ENCODE data around the gene EVI2B.
"Not testable (repeated sequence)": the region's sequence is repeated elsewhere in the genome, so short reads cannot be mapped to it uniquely, and the experiment has no call there.

EVI2B gene

GRCh38 chr17:31289790-31290189 lies 24.1 kb downstream of the EVI2B start:
- no peak for FAIRE-seq
- DNase-seq (ENCODE audit: insufficient read length), result no peak
- TF ChIP-seq POLR2A (IDR thresholded peaks at IDR 0.05; ENCODE audit: low read depth, low read length), result no peak
- TF ChIP-seq POLR2AphosphoS5 (IDR thresholded peaks at IDR 0.05; ENCODE audit: low read depth, low read length), result no peak
- no peak for TF ChIP-seq TAF1 (IDR thresholded peaks at IDR 0.05; ENCODE audit: borderline replicate concordance, low read depth, low read length)

DNA sequence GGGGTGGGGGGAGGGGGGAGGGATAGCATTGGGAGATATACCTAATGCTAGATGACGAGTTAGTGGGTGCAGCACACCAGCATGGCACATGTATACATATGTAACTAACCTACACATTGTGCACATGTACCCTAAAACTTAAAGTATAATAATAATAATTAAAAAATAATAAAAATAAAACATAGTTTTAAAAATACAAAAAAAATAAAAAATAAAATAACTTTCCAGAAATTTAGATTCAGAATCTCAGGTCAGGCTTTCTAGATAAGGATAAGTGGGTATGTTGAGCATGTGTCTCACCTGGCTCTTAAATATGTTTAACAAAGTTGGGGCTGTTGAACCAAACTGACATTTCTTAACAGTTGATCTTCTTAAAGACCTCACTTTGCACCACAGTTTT lies 25.9 kb downstream of the EVI2B start:
- not testable (repeated sequence) for DNase-seq (ENCODE audit: insufficient read length); FAIRE-seq

DNA sequence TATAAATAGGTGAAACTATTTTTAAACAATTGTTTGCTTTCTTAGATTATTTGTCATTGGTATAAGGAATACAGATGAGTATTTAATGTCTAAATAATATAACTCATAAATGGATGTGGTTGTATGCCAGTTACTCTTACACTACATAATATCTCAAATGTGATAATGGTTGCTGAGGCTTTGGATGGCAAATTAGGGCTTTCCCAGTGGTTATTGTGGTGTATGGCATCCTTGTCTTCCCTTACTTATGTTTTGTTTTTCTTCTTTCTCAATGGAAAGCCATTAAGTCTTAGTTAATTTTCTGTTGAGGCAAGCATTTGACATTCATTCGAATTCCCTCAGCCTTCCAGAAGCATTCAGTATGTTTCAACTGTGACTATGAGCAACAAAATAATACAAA lies 27.3 kb downstream of the EVI2B start:
- FAIRE-seq (no peak), DNase-seq (ENCODE audit: insufficient read length) (no peak)
- no peak for TF ChIP-seq TAF1 (IDR thresholded peaks at IDR 0.05; ENCODE audit: borderline replicate concordance, low read depth, low read length)
- no peak for TF ChIP-seq POLR2A (IDR thresholded peaks at IDR 0.05; ENCODE audit: low read depth, low read length)
- no peak for TF ChIP-seq POLR2AphosphoS5 (IDR thresholded peaks at IDR 0.05; ENCODE audit: low read depth, low read length)

GRCh38 chr17:31283841-31284240 lies 30.0 kb downstream of the EVI2B start:
- FAIRE-seq (no peak), DNase-seq (ENCODE audit: insufficient read length) (no peak)
- TF ChIP-seq TAF1 (IDR thresholded peaks at IDR 0.05; ENCODE audit: borderline replicate concordance, low read depth, low read length), result no peak
- no peak for TF ChIP-seq POLR2AphosphoS5 (IDR thresholded peaks at IDR 0.05; ENCODE audit: low read depth, low read length)
- TF ChIP-seq POLR2A (IDR thresholded peaks at IDR 0.05; ENCODE audit: low read depth, low read length), result no peak

GRCh38 chr17:31281061-31281460 lies 32.8 kb downstream of the EVI2B start:
- FAIRE-seq, result no peak
- TF ChIP-seq TAF1 (IDR thresholded peaks at IDR 0.05; ENCODE audit: borderline replicate concordance, low read depth, low read length) (no peak), POLR2AphosphoS5 (IDR thresholded peaks at IDR 0.05; ENCODE audit: low read depth, low read length) (no peak), POLR2A (IDR thresholded peaks at IDR 0.05; ENCODE audit: low read depth, low read length) (no peak)
- DNase-seq (ENCODE audit: insufficient read length), result no peak

DNA sequence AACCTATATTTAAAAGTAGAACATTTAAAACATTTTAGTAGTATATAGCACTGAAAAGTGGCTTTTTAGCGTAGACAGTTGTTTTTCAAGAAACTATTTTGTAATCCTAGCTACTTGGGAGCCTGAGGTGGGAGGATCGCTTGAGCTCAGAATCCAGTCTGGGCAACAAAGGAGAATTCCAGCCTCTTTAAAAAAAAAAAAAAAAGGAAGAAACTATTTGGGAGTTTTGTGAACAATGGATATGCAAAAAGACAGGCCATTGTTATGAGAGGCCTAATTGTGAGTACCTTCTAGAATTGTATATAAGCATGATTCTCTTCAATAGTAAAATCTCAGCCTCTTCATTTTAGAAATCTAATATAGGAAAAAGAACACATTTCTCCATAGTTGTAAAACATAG lies 34.5 kb downstream of the EVI2B start:
- no peak for DNase-seq (ENCODE audit: insufficient read length)
- TF ChIP-seq POLR2A (IDR thresholded peaks at IDR 0.05; ENCODE audit: low read depth, low read length), result no peak
- FAIRE-seq, result no peak

GRCh38 chr17:31275116-31275515 lies 38.7 kb downstream of the EVI2B start:
- TF ChIP-seq POLR2AphosphoS5 (IDR thresholded peaks at IDR 0.05; ENCODE audit: low read depth, low read length) (no peak), POLR2A (IDR thresholded peaks at IDR 0.05; ENCODE audit: low read depth, low read length) (no peak), TAF1 (IDR thresholded peaks at IDR 0.05; ENCODE audit: borderline replicate concordance, low read depth, low read length) (no peak)
- FAIRE-seq, result no peak
- DNase-seq (ENCODE audit: insufficient read length), result no peak

DNA sequence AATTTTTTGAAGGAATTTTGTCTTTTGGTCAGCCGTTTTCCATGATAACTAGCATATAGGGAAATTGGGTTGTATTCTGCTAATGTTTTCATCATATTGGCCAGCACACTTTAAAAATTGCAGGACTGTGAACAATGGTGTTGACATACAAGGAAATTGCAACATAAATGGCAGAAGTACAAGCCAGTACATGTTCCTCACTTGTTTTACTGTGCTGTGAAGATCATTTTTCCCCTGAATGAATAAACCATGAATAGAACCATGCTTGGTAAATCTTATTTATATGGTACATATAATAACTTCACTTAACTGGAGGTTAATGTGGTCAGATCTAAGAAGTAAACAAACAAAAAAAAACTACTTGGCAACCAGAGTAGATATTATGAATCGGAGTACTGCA lies 39.6 kb downstream of the EVI2B start:
- no peak for TF ChIP-seq POLR2AphosphoS5 (IDR thresholded peaks at IDR 0.05; ENCODE audit: low read depth, low read length)
- no peak for TF ChIP-seq TAF1 (IDR thresholded peaks at IDR 0.05; ENCODE audit: borderline replicate concordance, low read depth, low read length)
- TF ChIP-seq POLR2A (IDR thresholded peaks at IDR 0.05; ENCODE audit: low read depth, low read length), result no peak
- FAIRE-seq (no peak), DNase-seq (ENCODE audit: insufficient read length) (no peak)

DNA sequence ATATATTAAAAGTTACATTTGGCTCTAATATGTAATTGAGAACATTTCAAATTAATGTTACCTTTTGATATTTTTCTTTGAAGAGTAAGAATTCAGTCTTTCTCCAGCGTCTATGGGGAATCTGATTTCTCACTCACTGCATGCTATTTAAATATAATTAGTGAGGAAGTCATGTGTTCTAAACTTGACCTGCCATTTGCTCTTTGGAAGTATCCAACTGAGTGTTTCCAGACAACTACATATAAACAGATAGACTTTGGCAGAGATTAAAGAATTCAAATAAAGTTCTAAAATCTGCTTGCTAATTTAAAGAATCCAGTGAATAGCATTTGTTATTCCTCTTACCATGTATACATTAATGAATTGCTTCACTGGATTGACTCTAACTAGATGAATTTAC lies 40.3 kb downstream of the EVI2B start:
- no peak for FAIRE-seq
- no peak for TF ChIP-seq POLR2A (IDR thresholded peaks at IDR 0.05; ENCODE audit: low read depth, low read length)
- DNase-seq (ENCODE audit: insufficient read length), result no peak

- TF ChIP-seq POLR2A (IDR thresholded peaks at IDR 0.05; ENCODE audit: low read depth, low read length) (no peak), POLR2AphosphoS5 (IDR thresholded peaks at IDR 0.05; ENCODE audit: low read depth, low read length) (no peak), TAF1 (IDR thresholded peaks at IDR 0.05; ENCODE audit: borderline replicate concordance, low read depth, low read length) (no peak)
Observed at GRCh38 chr17:31272803-31273202, 41.1 kb downstream of the EVI2B start.

GRCh38 chr17:31272236-31272635 lies 41.6 kb downstream of the EVI2B start:
- DNase-seq (ENCODE audit: insufficient read length) (no peak), FAIRE-seq (no peak)
- TF ChIP-seq TAF1 (IDR thresholded peaks at IDR 0.05; ENCODE audit: borderline replicate concordance, low read depth, low read length), result no peak
- no peak for TF ChIP-seq POLR2AphosphoS5 (IDR thresholded peaks at IDR 0.05; ENCODE audit: low read depth, low read length)
- TF ChIP-seq POLR2A (IDR thresholded peaks at IDR 0.05; ENCODE audit: low read depth, low read length), result no peak

More at GRCh38 chr17:31272803-31273202, 41.1 kb downstream of the EVI2B start:
- no peak for DNase-seq (ENCODE audit: insufficient read length)
- no peak for FAIRE-seq

GRCh38 chr17:31269578-31269983 lies 44.3 kb downstream of the EVI2B start:
- TF ChIP-seq TAF1 (IDR thresholded peaks at IDR 0.05; ENCODE audit: borderline replicate concordance, low read depth, low read length) (no peak), POLR2AphosphoS5 (IDR thresholded peaks at IDR 0.05; ENCODE audit: low read depth, low read length) (no peak), POLR2A (IDR thresholded peaks at IDR 0.05; ENCODE audit: low read depth, low read length) (no peak)
- no peak for FAIRE-seq
- no peak for DNase-seq (ENCODE audit: insufficient read length)

DNA sequence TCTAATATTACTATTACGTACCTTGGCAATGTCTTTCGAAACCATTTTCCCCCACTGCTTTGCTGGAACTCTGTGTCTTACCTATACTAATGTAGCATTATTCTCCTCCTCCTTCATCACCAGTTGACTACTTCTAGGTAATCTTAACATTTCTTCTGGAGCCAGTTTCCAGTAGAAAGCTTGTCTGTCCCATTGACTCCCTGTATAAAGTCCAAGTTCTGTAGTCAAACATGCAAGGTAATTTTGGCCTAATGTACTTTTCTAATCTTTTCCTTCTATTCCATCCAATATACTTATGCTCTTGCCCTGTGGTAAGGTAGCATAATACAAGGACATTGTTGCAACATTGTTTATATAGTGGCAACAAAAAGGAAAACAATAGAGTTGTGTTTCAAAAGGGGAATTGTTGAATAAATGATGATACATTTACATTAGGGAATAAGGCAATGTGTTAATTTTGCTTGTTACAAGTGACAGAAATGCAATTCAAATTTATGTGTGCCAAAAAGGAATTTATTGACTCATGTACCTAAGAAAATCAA lies 44.7 kb downstream of the EVI2B start:
- DNase-seq (ENCODE audit: insufficient read length) (no peak), FAIRE-seq (no peak)
- TF ChIP-seq TAF1 (IDR thresholded peaks at IDR 0.05; ENCODE audit: borderline replicate concordance, low read depth, low read length), result no peak
- TF ChIP-seq POLR2AphosphoS5 (IDR thresholded peaks at IDR 0.05; ENCODE audit: low read depth, low read length), result no peak
- TF ChIP-seq POLR2A (IDR thresholded peaks at IDR 0.05; ENCODE audit: low read depth, low read length), result no peak
